GM12878 (cell line): ENCODE measurements around the gene HTR6. TPM values are rescaled to one million over a fixed set of nuclear protein-coding genes. Genes with fewer than 3 reads are reported as not detected.

Experiments
- ATAC-seq: fragments of 200-7000 bp; cut with Tn5 transposase; 3 replicates; pipeline ENCODE4 v1.9.1; 2020; ENCODE audit warnings: mild to moderate bottlenecking, moderate library complexity
- BruUV-seq: library from RNA; stranded (reverse); fragments of 400-500 nt; replicated peaks from 2 replicates; lab custom pipeline; 2021; lab: Mats Ljungman, UMichigan
- CTCF ChIA-PET: fragments of 300-600 bp; sonication (Branson Sonifier 250); formaldehyde crosslinking; extraction: SDS; loops from one replicate; lab custom pipeline; 2021; ENCODE audit warnings: inconsistent platforms; lab: Yijun Ruan, JAX
- POLR2A ChIA-PET: fragments of 350-600 bp; formaldehyde crosslinking; extraction: SDS; loops from one replicate; lab custom pipeline; 2021; ENCODE audit warnings: inconsistent platforms; lab: Charles Lee
- RAD21 ChIA-PET: fragments of 300-600 bp; sonication (Branson Sonifier 250); formaldehyde crosslinking; loops from one replicate; lab custom pipeline; 2023; ENCODE audit warnings: antibody characterized with exemption; ENCODE audit not compliant: unreplicated experiment; lab: Charles Lee
- SMC1A ChIA-PET: fragments of 300-600 bp; sonication (Branson Sonifier 250); formaldehyde crosslinking; loops from one replicate; lab custom pipeline; 2023; ENCODE audit not compliant: unreplicated experiment, uncharacterized antibody; lab: Charles Lee
- DNase-seq: peaks from one replicate; pipeline ENCODE4 v3.0.0-alpha.2; 2011; ENCODE audit warnings: low read depth, low spot score
- FAIRE-seq: peaks from 3 replicates; lab custom pipeline; 2011; peaks lifted over from hg19 to GRCh38; lab: Jason Lieb, UNC
- H2AFZ ChIP-seq: 2 replicates; pipeline ENCODE4 v1.6.0; 2011; ENCODE audit warnings: low read depth, low read length, control low read depth; ENCODE audit not compliant: control insufficient read depth
- H3K27ac ChIP-seq: 2 replicates; pipeline ENCODE4 v1.5.1; 2011; ENCODE audit warnings: control low read depth; ENCODE audit not compliant: control insufficient read depth, insufficient read depth
- H3K27me3 ChIP-seq, 2 experiments: replicated peaks in 1 of 2; 2 replicates each; pipeline versions ENCODE4 v1.6.0 to v1.6.1; 2011; ENCODE audit warnings: low read length in 1 of 2; ENCODE audit not compliant: control insufficient read depth in 2 of 2, insufficient read depth in 2 of 2
- H3K36me3 ChIP-seq, 2 experiments: 2 replicates each; pipeline ENCODE4 v1.5.1; 2011; ENCODE audit warnings: low read length in 1 of 2; ENCODE audit not compliant: control insufficient read depth in 2 of 2, insufficient read depth in 2 of 2
- H3K4me1 ChIP-seq: 2 replicates; pipeline ENCODE4 v1.6.1; 2011; ENCODE audit warnings: mild to moderate bottlenecking, low read length, moderate library complexity, mixed read lengths; ENCODE audit not compliant: control insufficient read depth, insufficient read depth
- H3K4me2 ChIP-seq: 2 replicates; pipeline ENCODE4 v1.6.0; 2011; ENCODE audit warnings: control low read depth; ENCODE audit not compliant: control insufficient read depth, insufficient read depth
- H3K4me3 ChIP-seq: fragments of 200-600 bp; sonication (generic); 2 replicates; pipeline ENCODE4 v1.5.1; 2016
- H3K79me2 ChIP-seq: 2 replicates; pipeline ENCODE4 v1.6.0; 2011; ENCODE audit warnings: low read length; ENCODE audit not compliant: control insufficient read depth, insufficient read depth
- H3K9ac ChIP-seq: 2 replicates; pipeline ENCODE4 v1.8.0; 2011; ENCODE audit warnings: low read length, control low read depth, mixed read lengths; ENCODE audit not compliant: control insufficient read depth, insufficient read depth
- H3K9me3 ChIP-seq: replicated peaks from 3 replicates; pipeline ENCODE4 v1.5.1; 2011; ENCODE audit warnings: mild to moderate bottlenecking, low read length; ENCODE audit not compliant: control insufficient read depth, insufficient read depth
- H4K20me1 ChIP-seq: 2 replicates; pipeline ENCODE4 v1.6.0; 2011; ENCODE audit not compliant: control insufficient read depth, insufficient read depth
- BMI1 ChIP-seq: fragments of 450-650 bp; IDR thresholded peaks from 2 replicates; pipeline ENCODE4 v1.6.1; 2016; ENCODE audit warnings: mild to moderate bottlenecking, moderate library complexity, borderline replicate concordance
- ELK1 ChIP-seq: IDR thresholded peaks from 2 replicates; pipeline ENCODE4 v1.6.1; 2012; ENCODE audit warnings: low read depth, low read length, improper control_type of control experiment
- NKRF ChIP-seq: fragments of 450-650 bp; conservative IDR thresholded peaks from 2 replicates; pipeline ENCODE4 v1.6.1; 2017; ENCODE audit warnings: mild to moderate bottlenecking, moderate library complexity
- PAX8 ChIP-seq: fragments of 450-650 bp; IDR thresholded peaks from 2 replicates; pipeline ENCODE4 v1.6.1; 2017; ENCODE audit warnings: mild to moderate bottlenecking, moderate library complexity
- PKNOX1 ChIP-seq: fragments of 450-650 bp; IDR thresholded peaks from 2 replicates; pipeline ENCODE4 v1.6.1; 2016; ENCODE audit warnings: mild to moderate bottlenecking
- RAD51 ChIP-seq: fragments of 450-650 bp; IDR thresholded peaks from 2 replicates; pipeline ENCODE4 v1.6.1; 2016; ENCODE audit warnings: moderate library complexity, mild to moderate bottlenecking, inconsistent platforms
- ZBTB4 ChIP-seq: fragments of 450-650 bp; formaldehyde crosslinking; IDR thresholded peaks from 2 replicates; pipeline ENCODE4 v1.4.0; 2022; ENCODE audit warnings: mild to moderate bottlenecking, moderate library complexity
- WGBS: methylation state at CpG from one replicate; pipeline ENCODE4 v1.1.6; 2016; ENCODE audit warnings: low lambda C conversion rate; ENCODE audit not compliant: insufficient replicate concordance, insufficient coverage; ENCODE audit errors: missing lambda C conversion rate; 5-methylcytosine and 5-hydroxymethylcytosine counted together
- in situ Hi-C: fragments of 300-500 bp; cut with MboI; formaldehyde crosslinking; loops from 9 replicates; pipeline ENCODE4 v1.14.3; 2018; ENCODE audit warnings: mixed read lengths
- intact Hi-C: fragments of 100-400 bp; cut with micrococcal nuclease; formaldehyde crosslinking; loops from one replicate; pipeline ENCODE4 v1.14.2; 2022; ENCODE audit not compliant: unreplicated experiment
- polyA plus RNA-seq, 11 experiments: library from polyadenylated mRNA; depleted of rRNA in 4 of 11; unstranded in 6 of 11; stranded (reverse) in 5 of 11; fragments of >200 nt; fragmentation: Nextera tagmentation in 4 of 11; fragmentation: Illumina TruSeq in 1 of 11; extraction: Ambion mirVana in 4 of 11; extraction: Trizol in 1 of 11; gene quantifications; 1 replicate in 1 of 11; 2 replicates in 10 of 11; pipeline versions ENCODE4 v1.2.1 to v1.2.3, GENCODE V29; 2011 to 2016; ENCODE audit warnings: inconsistent platforms in 2 of 11, missing spikeins in 2 of 11, low read depth in 1 of 11
- total RNA-seq, 4 experiments: library from RNA; depleted of rRNA in 3 of 4; stranded (reverse); fragments of >200 nt in 3 of 4; fragmentation: Illumina TruSeq in 1 of 4; extraction: Trizol in 1 of 4; gene quantifications; 2 replicates each; pipeline versions ENCODE4 v1.2.1 to v1.2.3, GENCODE V29; 2013 to 2021

Gene HTR6
- total and polyA plus RNA-seq, 10 of the 15 experiments (the other 5 are each of a cell fraction or from before 2014, with no cell fraction given) = 0.03 to 5.3 (median 1.7) TPM; not detected in 2

GRCh38 chr1:19730232-19730631 lies 65.6 kb downstream of the HTR6 start:
- in situ Hi-C loops = loop anchor here (5.0 kb wide), 1 partner anchor 52 kb away; no protein-coding TSS in a partner anchor

More at GRCh38 chr1:19730232-19730631, 65.6 kb downstream of the HTR6 start:
- peaks cover 0 to 3% of the 10 kb centered on the region in 2 experiments; a peak in 2 of 4 replicates for H3K36me3 ChIP-seq
- H3K4me3 ChIP-seq = no peak overlapping the region
- no peak overlapping the region for H3K4me2 ChIP-seq
- no peak overlapping the region for H2AFZ ChIP-seq
- POLR2A ChIA-PET = no interaction called here
- H3K79me2 ChIP-seq = no peaks in the 10 kb centered on the region
- no peak for TF ChIP-seq ELK1
- no peak for TF ChIP-seq PKNOX1
- TF ChIP-seq PAX8 = no peak
- no peak for TF ChIP-seq ZBTB4 (CRISPR knock-in tag)
- TF ChIP-seq RAD51 = no peak
- no peak for TF ChIP-seq NKRF
- TF ChIP-seq BMI1 = no peak
- no peak for DNase-seq
- no TSS peak for BruUV-seq
- no peak for ATAC-seq
- H3K9me3 ChIP-seq = peaks cover 6% of the 10 kb centered on the region
- RAD21 ChIA-PET = no interaction called here
- CTCF ChIA-PET = interaction anchor here (0.6 to 1.2 kb wide), 5 partner anchors 10 to 83 kb away, joined by 3 to 5 read pairs (median 3); no protein-coding TSS in a partner anchor
- H3K27ac ChIP-seq = no peak overlapping the region
- H3K27me3 ChIP-seq = no peaks in the 10 kb centered on the region
- 95% methylated on average over 3 of the region's 3 CpGs for WGBS
- H3K9ac ChIP-seq = no peak overlapping the region
- intact Hi-C loops = no loop called here
- H3K4me1 ChIP-seq = no peaks in the 10 kb centered on the region
- no peaks in the 10 kb centered on the region for H4K20me1 ChIP-seq
- SMC1A ChIA-PET = interaction anchor here (1.3 kb wide), 1 partner anchor 11 kb away, joined by 4 read pairs; no protein-coding TSS in a partner anchor
- FAIRE-seq = no peak

Other genes starting within 250 kb of the HTR6 start
- 88.3 and 104 TPM in 2 replicates for gene CAPZB, start 179.3 kb upstream of the HTR6 start, total RNA-seq (2014; rRNA removed)
- gene CAPZB, start 179.3 kb upstream of the HTR6 start, total RNA-seq (2014; rRNA removed; fragmentation: Illumina TruSeq; extraction: Trizol) = 204 TPM in 2 replicates
- gene CAPZB, start 179.3 kb upstream of the HTR6 start, total RNA-seq (2021) = 393 and 404 TPM in 2 replicates
- 138 and 184 TPM in 2 replicates for gene CAPZB, start 179.3 kb upstream of the HTR6 start, polyA plus RNA-seq (2011; rRNA removed)
- 409 and 454 TPM in 2 replicates for gene CAPZB, start 179.3 kb upstream of the HTR6 start, polyA plus RNA-seq (2014; fragmentation: Illumina TruSeq; extraction: Trizol)
- gene CAPZB, start 179.3 kb upstream of the HTR6 start, polyA plus RNA-seq (2014; fragmentation: Nextera tagmentation; extraction: Ambion mirVana) = 100 to 1,000 TPM; 121 to 147 TPM
- gene CAPZB, start 179.3 kb upstream of the HTR6 start, polyA plus RNA-seq (2014; rRNA removed) = 198 and 222 TPM in 2 replicates
- 100 to 1,000 TPM; 324 to 365 TPM for gene CAPZB, start 179.3 kb upstream of the HTR6 start, polyA plus RNA-seq (2016; fragmentation: Nextera tagmentation; extraction: Ambion mirVana)
- gene NBL1, start 20.6 kb upstream of the HTR6 start, total RNA-seq (2014; rRNA removed) = 1.0 and 1.8 TPM in 2 replicates
- gene NBL1, start 20.6 kb upstream of the HTR6 start, total RNA-seq (2014; rRNA removed; fragmentation: Illumina TruSeq; extraction: Trizol) = 0.69 and 0.81 TPM in 2 replicates
- gene NBL1, start 20.6 kb upstream of the HTR6 start, total RNA-seq (2021) = 1.9 and 2.4 TPM in 2 replicates
- gene NBL1, start 20.6 kb upstream of the HTR6 start, polyA plus RNA-seq (2011; rRNA removed) = 0.35 and 0.83 TPM in 2 replicates
- 0.14 and 0.40 TPM in 2 replicates for gene NBL1, start 20.6 kb upstream of the HTR6 start, polyA plus RNA-seq (2014; fragmentation: Illumina TruSeq; extraction: Trizol)
- under 1 TPM in 1 of 2 experiments, not detected in 1; 0.13 TPM for gene NBL1, start 20.6 kb upstream of the HTR6 start, polyA plus RNA-seq (2014; fragmentation: Nextera tagmentation; extraction: Ambion mirVana)
- gene NBL1, start 20.6 kb upstream of the HTR6 start, polyA plus RNA-seq (2014; rRNA removed) = 0.82 and 1.2 TPM in 2 replicates
- gene NBL1, start 20.6 kb upstream of the HTR6 start, polyA plus RNA-seq (2016; fragmentation: Nextera tagmentation; extraction: Ambion mirVana) = under 1 TPM; 0.36 to 0.45 TPM
- gene TMCO4, start 135.0 kb downstream of the HTR6 start, total RNA-seq (2014; rRNA removed) = 15.5 and 20.8 TPM in 2 replicates
- 8.9 and 11.6 TPM in 2 replicates for gene TMCO4, start 135.0 kb downstream of the HTR6 start, total RNA-seq (2014; rRNA removed; fragmentation: Illumina TruSeq; extraction: Trizol)
- gene TMCO4, start 135.0 kb downstream of the HTR6 start, total RNA-seq (2021) = 17.8 and 19.1 TPM in 2 replicates
- gene TMCO4, start 135.0 kb downstream of the HTR6 start, polyA plus RNA-seq (2011; rRNA removed) = 6.1 and 8.0 TPM in 2 replicates
- gene TMCO4, start 135.0 kb downstream of the HTR6 start, polyA plus RNA-seq (2014; fragmentation: Illumina TruSeq; extraction: Trizol) = 7.1 and 11.9 TPM in 2 replicates
- gene TMCO4, start 135.0 kb downstream of the HTR6 start, polyA plus RNA-seq (2014; fragmentation: Nextera tagmentation; extraction: Ambion mirVana) = 1 to 10 TPM; 2.4 to 3.1 TPM
- gene TMCO4, start 135.0 kb downstream of the HTR6 start, polyA plus RNA-seq (2014; rRNA removed) = 14.5 and 15.1 TPM in 2 replicates
- 10 to 100 TPM; 14.0 to 14.9 TPM for gene TMCO4, start 135.0 kb downstream of the HTR6 start, polyA plus RNA-seq (2016; fragmentation: Nextera tagmentation; extraction: Ambion mirVana)
- gene RNF186, start 150.4 kb downstream of the HTR6 start, total RNA-seq (2014; rRNA removed) = not detected in 2 replicates
- gene RNF186, start 150.4 kb downstream of the HTR6 start, total RNA-seq (2014; rRNA removed; fragmentation: Illumina TruSeq; extraction: Trizol) = not detected in 2 replicates
- gene RNF186, start 150.4 kb downstream of the HTR6 start, total RNA-seq (2021) = not detected in 2 replicates
- not detected in 2 replicates for gene RNF186, start 150.4 kb downstream of the HTR6 start, polyA plus RNA-seq (2011; rRNA removed)
- gene RNF186, start 150.4 kb downstream of the HTR6 start, polyA plus RNA-seq (2014; fragmentation: Illumina TruSeq; extraction: Trizol) = not detected in 2 replicates
- gene RNF186, start 150.4 kb downstream of the HTR6 start, polyA plus RNA-seq (2014; fragmentation: Nextera tagmentation; extraction: Ambion mirVana) = not detected
- not detected in 2 replicates for gene RNF186, start 150.4 kb downstream of the HTR6 start, polyA plus RNA-seq (2014; rRNA removed)
- gene RNF186, start 150.4 kb downstream of the HTR6 start, polyA plus RNA-seq (2016; fragmentation: Nextera tagmentation; extraction: Ambion mirVana) = not detected
- 4.3 and 6.3 TPM in 2 replicates for gene OTUD3, start 217.5 kb downstream of the HTR6 start, total RNA-seq (2014; rRNA removed)
- 8.0 TPM in 2 replicates for gene OTUD3, start 217.5 kb downstream of the HTR6 start, total RNA-seq (2014; rRNA removed; fragmentation: Illumina TruSeq; extraction: Trizol)
- 5.1 and 8.4 TPM in 2 replicates for gene OTUD3, start 217.5 kb downstream of the HTR6 start, total RNA-seq (2021)
- 8.9 and 10.9 TPM in 2 replicates for gene OTUD3, start 217.5 kb downstream of the HTR6 start, polyA plus RNA-seq (2011; rRNA removed)
- gene OTUD3, start 217.5 kb downstream of the HTR6 start, polyA plus RNA-seq (2014; fragmentation: Illumina TruSeq; extraction: Trizol) = 5.3 and 6.7 TPM in 2 replicates
- gene OTUD3, start 217.5 kb downstream of the HTR6 start, polyA plus RNA-seq (2014; fragmentation: Nextera tagmentation; extraction: Ambion mirVana) = under 1 TPM; 0.77 to 1.00 TPM
- gene OTUD3, start 217.5 kb downstream of the HTR6 start, polyA plus RNA-seq (2014; rRNA removed) = 5.3 and 7.4 TPM in 2 replicates
- 1 to 10 TPM; 1.8 to 1.9 TPM for gene OTUD3, start 217.5 kb downstream of the HTR6 start, polyA plus RNA-seq (2016; fragmentation: Nextera tagmentation; extraction: Ambion mirVana)